ENCODE results near the gene DCTN1.

The DCTN1 gene

GRCh38 chr2:74333896-74334586 is 46.1 kb downstream of the DCTN1 start:
- Histone ChIP-seq H3K27ac (ENCODE audit: low read length) (no peak overlapping the region), H3K9ac (ENCODE audit: low read length) (no peak overlapping the region), H3K27me3 (ENCODE audit: control insufficient read depth, insufficient read depth, low read length) (no peaks in the 10 kb centered on the region), H3K4me3 (ENCODE audit: low read length) (no peak overlapping the region), H3K4me1 (ENCODE audit: control insufficient read depth, low read depth, low read length) (no peaks in the 10 kb centered on the region), H3K9me3 (ENCODE audit: control insufficient read depth, low read depth, low read length) (no peaks in the 10 kb centered on the region), H3K36me3 (ENCODE audit: control insufficient read depth, low read depth, low read length) (no peaks in the 10 kb centered on the region)

GRCh38 chr2:74333175-74333574 is 46.9 kb downstream of the DCTN1 start:
- Histone ChIP-seq H3K4me1 (ENCODE audit: control insufficient read depth, low read depth, low read length) (peaks cover 1% of the 10 kb centered on the region), H3K27ac (ENCODE audit: low read length) (no peak overlapping the region), H3K27me3 (ENCODE audit: control insufficient read depth, insufficient read depth, low read length) (no peaks in the 10 kb centered on the region), H3K4me3 (ENCODE audit: low read length) (no peak overlapping the region), H3K36me3 (ENCODE audit: control insufficient read depth, low read depth, low read length) (no peaks in the 10 kb centered on the region), H3K9ac (ENCODE audit: low read length) (no peak overlapping the region), H3K9me3 (ENCODE audit: control insufficient read depth, low read depth, low read length) (no peaks in the 10 kb centered on the region)

DNA sequence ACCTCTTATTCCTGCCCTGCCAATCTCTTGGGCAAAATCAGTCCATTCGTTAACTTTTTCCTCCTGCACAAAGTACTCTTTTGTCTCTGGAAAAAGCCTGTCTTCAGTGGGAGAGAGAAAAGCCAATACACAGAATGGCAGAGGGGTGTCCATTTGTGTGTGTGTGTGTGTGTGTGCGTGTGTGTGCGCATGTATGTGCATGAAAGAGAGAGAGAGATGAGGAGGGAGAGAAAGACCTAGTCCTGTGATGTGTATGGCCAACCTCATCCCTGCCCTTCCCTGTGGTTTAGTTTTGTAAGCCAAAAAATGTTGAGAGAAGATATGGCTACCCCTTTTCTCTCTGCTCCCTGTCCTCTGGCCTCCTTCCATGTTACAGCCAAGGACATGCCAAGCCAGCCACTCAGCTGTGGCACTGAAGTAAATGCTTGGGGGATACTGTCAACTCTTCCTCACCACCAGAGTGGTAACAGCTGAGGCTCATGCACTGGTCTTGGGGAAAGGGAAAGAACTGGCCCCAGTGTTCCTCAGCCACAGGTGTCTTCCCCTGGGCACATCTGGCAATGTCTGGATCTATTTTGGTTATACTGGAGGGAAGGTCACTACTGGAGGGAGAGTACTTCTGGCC is 47.4 kb downstream of the DCTN1 start:
- H3K9ac ChIP-seq (ENCODE audit: low read length) = no peak overlapping the region
- peaks cover 5% of the 10 kb centered on the region for H3K4me1 ChIP-seq (ENCODE audit: control insufficient read depth, low read depth, low read length)
- H3K4me3 ChIP-seq (ENCODE audit: low read length) = no peak overlapping the region
- no peaks in the 10 kb centered on the region for H3K9me3 ChIP-seq (ENCODE audit: control insufficient read depth, low read depth, low read length)
- H3K27me3 ChIP-seq (ENCODE audit: control insufficient read depth, insufficient read depth, low read length) = no peaks in the 10 kb centered on the region
- no peaks in the 10 kb centered on the region for H3K36me3 ChIP-seq (ENCODE audit: control insufficient read depth, low read depth, low read length)
- H3K27ac ChIP-seq (ENCODE audit: low read length) = no peak overlapping the region

GRCh38 chr2:74328573-74328972 is 51.5 kb downstream of the DCTN1 start:
- H3K9ac ChIP-seq (ENCODE audit: low read length) = no peak overlapping the region
- no peaks in the 10 kb centered on the region for H3K36me3 ChIP-seq (ENCODE audit: control insufficient read depth, low read depth, low read length)
- H3K4me1 ChIP-seq (ENCODE audit: control insufficient read depth, low read depth, low read length) = peaks cover 5% of the 10 kb centered on the region
- no peaks in the 10 kb centered on the region for H3K27me3 ChIP-seq (ENCODE audit: control insufficient read depth, insufficient read depth, low read length)
- no peaks in the 10 kb centered on the region for H3K9me3 ChIP-seq (ENCODE audit: control insufficient read depth, low read depth, low read length)
- no peak overlapping the region for H3K27ac ChIP-seq (ENCODE audit: low read length)
- no peak overlapping the region for H3K4me3 ChIP-seq (ENCODE audit: low read length)

- Histone ChIP-seq H3K27me3 (ENCODE audit: control insufficient read depth, insufficient read depth, low read length) (no peaks in the 10 kb centered on the region), H3K4me1 (ENCODE audit: control insufficient read depth, low read depth, low read length) (peaks cover 5% of the 10 kb centered on the region), H3K36me3 (ENCODE audit: control insufficient read depth, low read depth, low read length) (no peaks in the 10 kb centered on the region), H3K4me3 (ENCODE audit: low read length) (no peak overlapping the region), H3K9ac (ENCODE audit: low read length) (no peak overlapping the region), H3K9me3 (ENCODE audit: control insufficient read depth, low read depth, low read length) (no peaks in the 10 kb centered on the region), H3K27ac (ENCODE audit: low read length) (no peak overlapping the region)
These were observed 52.0 kb downstream of the DCTN1 start for GRCh38 chr2:74328074-74328473.

- no peak overlapping the region for H3K9ac ChIP-seq (ENCODE audit: low read length)
- H3K27me3 ChIP-seq (ENCODE audit: control insufficient read depth, insufficient read depth, low read length) = no peaks in the 10 kb centered on the region
These were observed 52.5 kb downstream of the DCTN1 start for GRCh38 chr2:74327627-74328026.

GRCh38 chr2:74327199-74327598 is 52.9 kb downstream of the DCTN1 start:
- Histone ChIP-seq H3K27me3 (ENCODE audit: control insufficient read depth, insufficient read depth, low read length) (no peaks in the 10 kb centered on the region), H3K36me3 (ENCODE audit: control insufficient read depth, low read depth, low read length) (no peaks in the 10 kb centered on the region), H3K4me3 (ENCODE audit: low read length) (no peak overlapping the region), H3K27ac (ENCODE audit: low read length) (no peak overlapping the region), H3K9ac (ENCODE audit: low read length) (no peak overlapping the region), H3K9me3 (ENCODE audit: control insufficient read depth, low read depth, low read length) (no peaks in the 10 kb centered on the region), H3K4me1 (ENCODE audit: control insufficient read depth, low read depth, low read length) (peaks cover 5% of the 10 kb centered on the region)

More at GRCh38 chr2:74327627-74328026, 52.5 kb downstream of the DCTN1 start:
- Histone ChIP-seq H3K36me3 (ENCODE audit: control insufficient read depth, low read depth, low read length) (no peaks in the 10 kb centered on the region), H3K9me3 (ENCODE audit: control insufficient read depth, low read depth, low read length) (no peaks in the 10 kb centered on the region), H3K27ac (ENCODE audit: low read length) (no peak overlapping the region), H3K4me1 (ENCODE audit: control insufficient read depth, low read depth, low read length) (peaks cover 5% of the 10 kb centered on the region), H3K4me3 (ENCODE audit: low read length) (no peak overlapping the region)

DNA sequence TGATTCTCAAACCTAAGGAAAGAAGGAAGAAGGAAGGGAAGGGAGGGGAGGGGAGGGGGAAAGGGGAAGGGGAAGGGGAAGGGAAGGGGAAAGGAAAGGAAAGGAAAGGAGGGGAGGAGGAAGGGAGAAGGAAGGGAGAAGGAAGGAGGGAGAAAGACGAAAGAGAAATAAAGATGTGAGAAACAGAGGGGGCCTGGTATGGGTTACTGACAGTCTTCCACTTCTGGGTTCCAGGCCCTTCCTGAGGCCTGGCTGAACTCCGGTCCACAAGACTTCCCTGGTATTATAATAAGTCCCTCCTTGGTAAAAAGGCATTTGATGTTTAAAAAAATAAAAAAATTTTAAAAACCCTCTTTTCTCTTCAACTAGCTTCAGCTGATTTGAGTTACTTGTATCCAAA is 54.3 kb downstream of the DCTN1 start:
- Histone ChIP-seq H3K36me3 (ENCODE audit: control insufficient read depth, low read depth, low read length) (no peaks in the 10 kb centered on the region), H3K27ac (ENCODE audit: low read length) (no peak overlapping the region), H3K9me3 (ENCODE audit: control insufficient read depth, low read depth, low read length) (no peaks in the 10 kb centered on the region), H3K27me3 (ENCODE audit: control insufficient read depth, insufficient read depth, low read length) (no peaks in the 10 kb centered on the region), H3K9ac (ENCODE audit: low read length) (no peak overlapping the region), H3K4me1 (ENCODE audit: control insufficient read depth, low read depth, low read length) (peaks cover 5% of the 10 kb centered on the region), H3K4me3 (ENCODE audit: low read length) (no peak overlapping the region)

- Histone ChIP-seq H3K27me3 (ENCODE audit: control insufficient read depth, insufficient read depth, low read length) (no peaks in the 10 kb centered on the region), H3K9ac (ENCODE audit: low read length) (no peak overlapping the region), H3K4me3 (ENCODE audit: low read length) (no peak overlapping the region), H3K9me3 (ENCODE audit: control insufficient read depth, low read depth, low read length) (no peaks in the 10 kb centered on the region), H3K36me3 (ENCODE audit: control insufficient read depth, low read depth, low read length) (no peaks in the 10 kb centered on the region), H3K27ac (ENCODE audit: low read length) (no peak overlapping the region), H3K4me1 (ENCODE audit: control insufficient read depth, low read depth, low read length) (no peaks in the 10 kb centered on the region)
These were observed 58.4 kb downstream of the DCTN1 start for GRCh38 chr2:74321737-74322136.

GRCh38 chr2:74317701-74318100 is 62.4 kb downstream of the DCTN1 start:
- no peaks in the 10 kb centered on the region for H3K27me3 ChIP-seq (ENCODE audit: control insufficient read depth, insufficient read depth, low read length)
- no peaks in the 10 kb centered on the region for H3K36me3 ChIP-seq (ENCODE audit: control insufficient read depth, low read depth, low read length)
- no peaks in the 10 kb centered on the region for H3K9me3 ChIP-seq (ENCODE audit: control insufficient read depth, low read depth, low read length)
- no peak overlapping the region for H3K27ac ChIP-seq (ENCODE audit: low read length)
- no peaks in the 10 kb centered on the region for H3K4me1 ChIP-seq (ENCODE audit: control insufficient read depth, low read depth, low read length)
- no peak overlapping the region for H3K4me3 ChIP-seq (ENCODE audit: low read length)
- H3K9ac ChIP-seq (ENCODE audit: low read length) = no peak overlapping the region

GRCh38 chr2:74316627-74317295 is 63.4 kb downstream of the DCTN1 start:
- Histone ChIP-seq H3K9ac (ENCODE audit: low read length) (no peak overlapping the region), H3K4me3 (ENCODE audit: low read length) (no peak overlapping the region), H3K36me3 (ENCODE audit: control insufficient read depth, low read depth, low read length) (no peaks in the 10 kb centered on the region), H3K9me3 (ENCODE audit: control insufficient read depth, low read depth, low read length) (no peaks in the 10 kb centered on the region), H3K27me3 (ENCODE audit: control insufficient read depth, insufficient read depth, low read length) (no peaks in the 10 kb centered on the region), H3K4me1 (ENCODE audit: control insufficient read depth, low read depth, low read length) (no peaks in the 10 kb centered on the region), H3K27ac (ENCODE audit: low read length) (no peak overlapping the region)

DNA sequence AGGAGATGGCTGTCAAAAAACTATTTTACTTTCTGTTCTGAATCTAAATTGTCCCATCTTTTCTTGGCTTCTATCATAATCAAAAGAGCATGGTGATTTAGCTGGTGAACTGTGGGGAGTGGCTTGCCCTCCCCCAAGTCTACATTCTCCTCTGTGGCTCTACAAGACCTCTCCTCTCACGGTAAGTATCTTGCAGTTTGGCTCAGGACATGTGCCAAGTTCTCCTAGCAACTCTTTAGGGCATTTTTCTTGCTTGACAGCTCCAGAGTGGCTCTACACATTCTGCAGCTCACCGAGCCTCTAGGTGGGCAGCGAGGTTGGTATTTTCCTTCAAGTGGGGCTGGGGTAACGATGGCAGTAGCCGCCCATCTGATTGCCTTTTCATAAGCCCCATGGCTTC is 66.0 kb downstream of the DCTN1 start:
- H3K9ac ChIP-seq (ENCODE audit: low read length) = no peak overlapping the region
- H3K27me3 ChIP-seq (ENCODE audit: control insufficient read depth, insufficient read depth, low read length) = no peaks in the 10 kb centered on the region
- H3K4me3 ChIP-seq (ENCODE audit: low read length) = no peak overlapping the region
- H3K4me1 ChIP-seq (ENCODE audit: control insufficient read depth, low read depth, low read length) = no peaks in the 10 kb centered on the region
- H3K27ac ChIP-seq (ENCODE audit: low read length) = no peak overlapping the region
- no peaks in the 10 kb centered on the region for H3K9me3 ChIP-seq (ENCODE audit: control insufficient read depth, low read depth, low read length)
- no peaks in the 10 kb centered on the region for H3K36me3 ChIP-seq (ENCODE audit: control insufficient read depth, low read depth, low read length)
